Raji (cell line): ENCODE data around the gene IL6ST.
A peak's percentile ranks its signal among the peaks of the same experiment; 100 is the strongest.

Experiments used
- POLR2A ChIP-seq: IDR thresholded peaks from 2 replicates; pipeline ENCODE4 v1.6.1; 2011; ENCODE audit warnings: low read depth, low read length, control low read depth; ENCODE audit not compliant: insufficient read depth

The IL6ST gene

GRCh38 chr5:55994495-55994997 lies at the start of gene IL6ST:
TSS of gene IL6ST (minus strand) at chr5:55994963. CDS start at chr5:55976278, 18,685 bp downstream.
- TF ChIP-seq POLR2A: peak; percentile 66

- TF ChIP-seq POLR2A: no peak
Observed at GRCh38 chr5:56039985-56040384, 45.2 kb upstream of the IL6ST start.

- TF ChIP-seq POLR2A: no peak
Observed at GRCh38 chr5:56037531-56038010, 42.8 kb upstream of the IL6ST start.

DNA sequence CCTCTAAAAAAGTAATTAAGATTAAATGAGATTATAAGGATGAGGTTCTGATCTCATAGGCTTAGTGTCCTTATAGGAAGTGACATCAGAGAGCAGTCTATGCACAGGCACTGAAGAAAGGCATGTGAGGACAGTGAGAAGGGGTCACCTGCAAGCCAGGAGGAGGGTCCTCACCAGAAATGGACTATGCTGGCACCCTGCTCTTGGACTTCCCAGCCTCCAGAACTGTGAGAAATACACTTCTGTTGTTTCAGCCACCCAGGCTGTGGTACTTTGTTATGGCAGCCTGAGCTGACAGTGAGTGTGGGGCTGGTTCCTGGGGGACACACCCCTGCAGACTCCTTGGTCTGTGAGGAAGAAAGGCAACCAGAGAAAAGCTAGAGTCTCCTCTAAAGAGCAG lies 34.7 kb upstream of the IL6ST start:
- TF ChIP-seq POLR2A: no peak

DNA sequence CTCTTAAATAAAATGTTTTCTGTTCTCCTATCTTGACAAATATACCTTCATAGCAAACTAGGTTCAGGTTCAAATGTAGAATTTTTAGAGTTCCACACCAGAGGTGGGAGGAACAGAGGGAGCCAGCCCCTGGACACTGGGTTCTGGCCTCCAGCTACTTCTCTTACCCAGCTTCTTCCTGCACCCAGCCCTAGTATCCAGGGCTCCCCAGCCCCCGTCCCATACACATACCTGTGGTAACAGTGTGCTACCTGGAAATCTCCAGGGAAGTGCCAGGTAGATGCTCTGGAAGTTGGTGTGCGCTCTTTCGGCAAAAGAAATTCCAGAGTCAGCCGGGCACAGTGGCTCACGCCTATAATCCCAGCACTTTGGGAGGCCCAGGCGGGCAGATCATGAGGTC lies 33.9 kb upstream of the IL6ST start:
- TF ChIP-seq POLR2A: no peak

DNA sequence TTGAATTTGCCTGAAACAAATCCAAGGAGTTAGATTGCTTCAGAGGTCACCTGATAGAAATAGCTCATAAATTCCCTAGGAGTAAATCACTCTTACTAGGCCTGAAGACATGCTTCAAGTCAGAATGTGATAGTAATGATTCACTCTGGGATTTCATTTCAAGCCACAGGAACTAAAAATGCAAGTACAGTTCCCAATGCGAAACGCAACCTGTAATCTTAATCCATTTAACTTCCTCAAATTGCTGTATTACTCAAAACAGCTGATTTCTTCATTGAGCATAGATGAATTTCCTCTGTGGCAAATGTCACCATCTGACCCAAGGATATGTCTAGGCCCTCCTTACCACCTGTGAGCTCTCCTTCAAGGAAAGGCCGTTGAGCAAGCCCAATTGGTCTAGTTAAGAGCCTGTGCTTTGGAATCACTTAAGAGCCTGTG lies 32.1 kb upstream of the IL6ST start:
- TF ChIP-seq POLR2A: no peak

GRCh38 chr5:56025151-56025885 lies 30.6 kb upstream of the IL6ST start:
- TF ChIP-seq POLR2A: no peak

GRCh38 chr5:56024810-56025150 lies 30.0 kb upstream of the IL6ST start:
- no peak for TF ChIP-seq POLR2A

DNA sequence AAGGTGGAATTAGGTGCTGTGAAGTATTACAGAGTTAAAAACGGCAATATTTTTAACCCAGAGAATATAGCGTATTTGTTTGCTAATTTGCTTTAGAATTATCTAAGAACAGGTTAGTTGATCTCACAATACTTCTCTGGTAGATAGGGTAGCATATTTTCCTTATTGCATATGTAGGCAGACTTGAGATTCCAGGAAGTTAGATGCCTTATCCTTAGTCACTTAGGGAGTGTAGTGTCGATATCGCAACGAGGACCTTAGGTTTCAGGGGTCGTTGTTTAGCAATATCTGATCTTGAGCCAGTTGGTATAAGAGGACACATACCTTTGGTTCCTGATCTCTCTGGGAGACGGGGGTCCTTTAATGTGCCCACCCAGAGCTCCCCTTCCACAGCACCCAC lies 28.5 kb upstream of the IL6ST start:
- no peak for TF ChIP-seq POLR2A

- TF ChIP-seq POLR2A: no peak
Observed at GRCh38 chr5:56019306-56020272, 24.8 kb upstream of the IL6ST start.

- no peak for TF ChIP-seq POLR2A
Observed at GRCh38 chr5:56018832-56019231, 24.1 kb upstream of the IL6ST start.

GRCh38 chr5:56012281-56012963 lies 17.7 kb upstream of the IL6ST start:
- TF ChIP-seq POLR2A: no peak

DNA sequence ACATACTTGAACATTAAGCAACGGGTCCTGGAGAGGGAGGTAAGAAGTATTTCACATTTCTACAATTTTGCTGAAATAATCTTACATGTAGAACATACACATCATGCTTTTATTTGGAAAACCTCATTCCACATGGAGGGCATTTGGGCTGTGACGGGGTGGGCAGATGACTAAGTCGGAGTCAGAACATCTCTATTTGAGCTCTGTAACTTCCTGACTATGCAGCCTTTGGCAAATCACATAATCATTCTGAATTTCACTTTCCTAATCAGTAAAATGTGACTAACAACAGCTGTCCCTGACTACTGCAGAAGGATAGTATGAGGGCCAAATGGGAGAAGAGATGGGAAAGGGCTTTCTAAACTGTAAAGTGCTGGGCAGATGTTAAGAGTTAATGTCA lies 17.1 kb upstream of the IL6ST start:
- no peak for TF ChIP-seq POLR2A

- no peak for TF ChIP-seq POLR2A
Observed at GRCh38 chr5:56010431-56010830, 15.7 kb upstream of the IL6ST start.

GRCh38 chr5:56006600-56006999 lies 11.8 kb upstream of the IL6ST start:
- no peak for TF ChIP-seq POLR2A
